ENCODE measurements around the gene LYZL1.
"Not testable (repeated sequence)": the region's sequence is repeated elsewhere in the genome, so short reads cannot be mapped to it uniquely, and the experiment has no call there.

The LYZL1 gene

GRCh38 chr10:29310463-29310862 lies 21.6 kb downstream of the LYZL1 start:
- not testable (repeated sequence) for DNase-seq

GRCh38 chr10:29313071-29313470 lies 24.2 kb downstream of the LYZL1 start:
- no peak for DNase-seq

GRCh38 chr10:29314726-29315125 lies 25.9 kb downstream of the LYZL1 start:
- DNase-seq = no peak

GRCh38 chr10:29315814-29316213 lies 26.9 kb downstream of the LYZL1 start:
- DNase-seq = no peak

GRCh38 chr10:29316308-29317026 lies 27.6 kb downstream of the LYZL1 start:
- DNase-seq = no peak

- no peak for DNase-seq
Observed at GRCh38 chr10:29317027-29317420, 28.2 kb downstream of the LYZL1 start.

GRCh38 chr10:29317423-29318021 lies 28.7 kb downstream of the LYZL1 start:
- DNase-seq = no peak

GRCh38 chr10:29318141-29319071 lies 29.5 kb downstream of the LYZL1 start:
- DNase-seq = not testable (repeated sequence)

GRCh38 chr10:29319205-29319781 lies 30.4 kb downstream of the LYZL1 start:
- DNase-seq = no peak

- DNase-seq = not testable (repeated sequence)
Observed at GRCh38 chr10:29320680-29321121, 31.8 kb downstream of the LYZL1 start.

GRCh38 chr10:29321656-29322055 lies 32.8 kb downstream of the LYZL1 start:
- no peak for DNase-seq

- no peak for DNase-seq
Observed at GRCh38 chr10:29322918-29323317, 34.0 kb downstream of the LYZL1 start.

GRCh38 chr10:29323367-29323766 lies 34.5 kb downstream of the LYZL1 start:
- no peak for DNase-seq

GRCh38 chr10:29324220-29324841 lies 35.5 kb downstream of the LYZL1 start:
- DNase-seq = no peak

- DNase-seq = no peak
Observed at GRCh38 chr10:29326299-29326698, 37.4 kb downstream of the LYZL1 start.

- no peak for DNase-seq
Observed at GRCh38 chr10:29326886-29327745, 38.2 kb downstream of the LYZL1 start.

GRCh38 chr10:29327746-29328102 lies 38.9 kb downstream of the LYZL1 start:
- DNase-seq = no peak

GRCh38 chr10:29328983-29329382 lies 40.1 kb downstream of the LYZL1 start:
- DNase-seq = no peak

- DNase-seq = no peak
Observed at GRCh38 chr10:29329420-29329819, 40.5 kb downstream of the LYZL1 start.

GRCh38 chr10:29332061-29332760 lies 43.3 kb downstream of the LYZL1 start:
- DNase-seq = no peak

GRCh38 chr10:29332761-29333148 lies 43.9 kb downstream of the LYZL1 start:
- no peak for DNase-seq
